GM12878 (cell line): ENCODE data around the gene GPBP1L1. TPM values are rescaled to one million over a fixed set of nuclear protein-coding genes. Genes with fewer than 3 reads are reported as not detected.

Source experiments
- ATF2 ChIP-seq: IDR thresholded peaks from 2 replicates; pipeline ENCODE4 v1.6.1; 2012; ENCODE audit warnings: low read length, inconsistent platforms
- BCLAF1 ChIP-seq: fragments of 450-650 bp; IDR thresholded peaks from 2 replicates; pipeline ENCODE4 v1.6.1; 2017; ENCODE audit warnings: antibody characterized with exemption, mild to moderate bottlenecking, moderate library complexity
- DPF2 ChIP-seq: fragments of 450-650 bp; IDR thresholded peaks from 2 replicates; pipeline ENCODE4 v1.6.1; 2017; ENCODE audit warnings: mild to moderate bottlenecking
- ETV6 ChIP-seq, 2 experiments: fragments of 450-650 bp in 1 of 2; IDR thresholded peaks in 1 of 2; conservative IDR thresholded peaks in 1 of 2; 2 replicates each; pipeline ENCODE4 v1.6.1; 2014; ENCODE audit warnings: antibody characterized with exemption in 1 of 2, borderline replicate concordance in 1 of 2, low read depth in 1 of 2, mild to moderate bottlenecking in 1 of 2, moderate library complexity in 1 of 2
- GATAD2B ChIP-seq: fragments of 450-650 bp; conservative IDR thresholded peaks from 2 replicates; pipeline ENCODE4 v1.6.1; 2017; ENCODE audit warnings: low read depth, mild to moderate bottlenecking, moderate library complexity
- HDAC6 ChIP-seq: fragments of 200-600 bp; sonication (generic); IDR thresholded peaks from one replicate; pipeline ENCODE4 v1.8.0; 2017; ENCODE audit warnings: antibody characterized with exemption; ENCODE audit not compliant: unreplicated experiment
- LARP7 ChIP-seq: fragments of 450-650 bp; IDR thresholded peaks from 2 replicates; pipeline ENCODE4 v1.6.1; 2017; ENCODE audit warnings: mild to moderate bottlenecking
- MTA3 ChIP-seq: IDR thresholded peaks from 2 replicates; pipeline ENCODE4 v1.6.1; 2012; ENCODE audit warnings: low read length, inconsistent platforms, borderline replicate concordance
- NFYB ChIP-seq: IDR thresholded peaks from 2 replicates; pipeline ENCODE4 v1.6.1; 2011; ENCODE audit warnings: low read depth, mild to moderate bottlenecking, low read length, improper control_type of control experiment, moderate library complexity; ENCODE audit not compliant: insufficient read depth
- TCF12 ChIP-seq: IDR thresholded peaks from 2 replicates; pipeline ENCODE4 v1.6.1; 2011; ENCODE audit warnings: low read depth, mild to moderate bottlenecking, low read length
- YY1 ChIP-seq: IDR thresholded peaks from 2 replicates; pipeline ENCODE4 v1.6.1; 2011; ENCODE audit warnings: low read depth, mild to moderate bottlenecking, low read length
- polyA plus RNA-seq, 11 experiments: library from polyadenylated mRNA; depleted of rRNA in 4 of 11; unstranded in 6 of 11; stranded (reverse) in 5 of 11; fragments of >200 nt; fragmentation: Nextera tagmentation in 4 of 11; fragmentation: Illumina TruSeq in 1 of 11; extraction: Ambion mirVana in 4 of 11; extraction: Trizol in 1 of 11; gene quantifications; 1 replicate in 1 of 11; 2 replicates in 10 of 11; pipeline versions ENCODE4 v1.2.1 to v1.2.3, GENCODE V29; 2011 to 2016; ENCODE audit warnings: inconsistent platforms in 2 of 11, missing spikeins in 2 of 11, low read depth in 1 of 11
- total RNA-seq, 4 experiments: library from RNA; depleted of rRNA in 3 of 4; stranded (reverse); fragments of >200 nt in 3 of 4; fragmentation: Illumina TruSeq in 1 of 4; extraction: Trizol in 1 of 4; gene quantifications; 2 replicates each; pipeline versions ENCODE4 v1.2.1 to v1.2.3, GENCODE V29; 2013 to 2021
- TF ChIP-seq, protein P1 (sequence below): fragments of 450-650 bp; IDR thresholded peaks from 2 replicates; pipeline ENCODE4 v1.6.1; 2017; ENCODE audit warnings: low read depth, mild to moderate bottlenecking, moderate library complexity
- TF ChIP-seq, protein P2 (sequence below): fragments of 150-350 bp; IDR thresholded peaks from 2 replicates; pipeline ENCODE4 v1.6.1; 2014; ENCODE audit warnings: mild to moderate bottlenecking, low read depth, low read length
- TF ChIP-seq, protein P3 (sequence below): fragments of 450-650 bp; IDR thresholded peaks from 2 replicates; pipeline ENCODE4 v1.6.1; 2018; ENCODE audit warnings: borderline replicate concordance, mild to moderate bottlenecking; ENCODE audit not compliant: partially characterized antibody

The GPBP1L1 gene
- total and polyA plus RNA-seq, 10 of the 15 experiments (the other 5 are each of a cell fraction or from before 2014, with no cell fraction given), result 37.3 to 91.6 (median 81.2) TPM

- TF ChIP-seq, protein P1, sequence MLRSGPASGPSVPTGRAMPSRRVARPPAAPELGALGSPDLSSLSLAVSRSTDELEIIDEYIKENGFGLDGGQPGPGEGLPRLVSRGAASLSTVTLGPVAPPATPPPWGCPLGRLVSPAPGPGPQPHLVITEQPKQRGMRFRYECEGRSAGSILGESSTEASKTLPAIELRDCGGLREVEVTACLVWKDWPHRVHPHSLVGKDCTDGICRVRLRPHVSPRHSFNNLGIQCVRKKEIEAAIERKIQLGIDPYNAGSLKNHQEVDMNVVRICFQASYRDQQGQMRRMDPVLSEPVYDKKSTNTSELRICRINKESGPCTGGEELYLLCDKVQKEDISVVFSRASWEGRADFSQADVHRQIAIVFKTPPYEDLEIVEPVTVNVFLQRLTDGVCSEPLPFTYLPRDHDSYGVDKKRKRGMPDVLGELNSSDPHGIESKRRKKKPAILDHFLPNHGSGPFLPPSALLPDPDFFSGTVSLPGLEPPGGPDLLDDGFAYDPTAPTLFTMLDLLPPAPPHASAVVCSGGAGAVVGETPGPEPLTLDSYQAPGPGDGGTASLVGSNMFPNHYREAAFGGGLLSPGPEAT, result no peak
- TF ChIP-seq MTA3, result no peak
- TF ChIP-seq, protein P2, sequence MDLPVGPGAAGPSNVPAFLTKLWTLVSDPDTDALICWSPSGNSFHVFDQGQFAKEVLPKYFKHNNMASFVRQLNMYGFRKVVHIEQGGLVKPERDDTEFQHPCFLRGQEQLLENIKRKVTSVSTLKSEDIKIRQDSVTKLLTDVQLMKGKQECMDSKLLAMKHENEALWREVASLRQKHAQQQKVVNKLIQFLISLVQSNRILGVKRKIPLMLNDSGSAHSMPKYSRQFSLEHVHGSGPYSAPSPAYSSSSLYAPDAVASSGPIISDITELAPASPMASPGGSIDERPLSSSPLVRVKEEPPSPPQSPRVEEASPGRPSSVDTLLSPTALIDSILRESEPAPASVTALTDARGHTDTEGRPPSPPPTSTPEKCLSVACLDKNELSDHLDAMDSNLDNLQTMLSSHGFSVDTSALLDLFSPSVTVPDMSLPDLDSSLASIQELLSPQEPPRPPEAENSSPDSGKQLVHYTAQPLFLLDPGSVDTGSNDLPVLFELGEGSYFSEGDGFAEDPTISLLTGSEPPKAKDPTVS, result no peak
- TF ChIP-seq LARP7, result no peak
- no peak for TF ChIP-seq YY1
- no peak for TF ChIP-seq HDAC6
- no peak for TF ChIP-seq TCF12
- TF ChIP-seq NFYB, result no peak
- no peak for TF ChIP-seq DPF2
- no peak for TF ChIP-seq ETV6 (conservative IDR thresholded peaks at IDR 0.05 in 1 of 2, IDR thresholded peaks at IDR 0.05 in 1 of 2; ENCODE audit: borderline replicate concordance in 1 of 2, low read depth in 1 of 2)
- no peak for TF ChIP-seq BCLAF1
- no peak for TF ChIP-seq GATAD2B
- TF ChIP-seq, protein P3, sequence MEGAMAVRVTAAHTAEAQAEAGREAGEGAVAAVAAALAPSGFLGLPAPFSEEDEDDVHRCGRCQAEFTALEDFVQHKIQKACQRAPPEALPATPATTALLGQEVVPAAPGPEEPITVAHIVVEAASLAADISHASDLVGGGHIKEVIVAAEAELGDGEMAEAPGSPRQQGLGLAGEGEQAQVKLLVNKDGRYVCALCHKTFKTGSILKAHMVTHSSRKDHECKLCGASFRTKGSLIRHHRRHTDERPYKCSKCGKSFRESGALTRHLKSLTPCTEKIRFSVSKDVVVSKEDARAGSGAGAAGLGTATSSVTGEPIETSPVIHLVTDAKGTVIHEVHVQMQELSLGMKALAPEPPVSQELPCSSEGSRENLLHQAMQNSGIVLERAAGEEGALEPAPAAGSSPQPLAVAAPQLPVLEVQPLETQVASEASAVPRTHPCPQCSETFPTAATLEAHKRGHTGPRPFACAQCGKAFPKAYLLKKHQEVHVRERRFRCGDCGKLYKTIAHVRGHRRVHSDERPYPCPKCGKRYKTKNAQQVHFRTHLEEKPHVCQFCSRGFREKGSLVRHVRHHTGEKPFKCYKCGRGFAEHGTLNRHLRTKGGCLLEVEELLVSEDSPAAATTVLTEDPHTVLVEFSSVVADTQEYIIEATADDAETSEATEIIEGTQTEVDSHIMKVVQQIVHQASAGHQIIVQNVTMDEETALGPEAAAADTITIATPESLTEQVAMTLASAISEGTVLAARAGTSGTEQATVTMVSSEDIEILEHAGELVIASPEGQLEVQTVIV, result no peak
- no peak for TF ChIP-seq ATF2
Measured at GRCh38 chr1:45667321-45668111, 18.8 kb downstream of the GPBP1L1 start (continued).
